ENCODE data around the gene DDC. TPM values are rescaled to one million over a fixed set of nuclear protein-coding genes. Genes with fewer than 3 reads are reported as not detected.
"Not testable (repeated sequence)": the region's sequence is repeated elsewhere in the genome, so short reads cannot be mapped to it uniquely, and the experiment has no call there.

The DDC gene
- total RNA-seq, 4 donors from 2014 or later = 0.44 to 0.79 (median 0.60) TPM; not detected in 1

GRCh38 chr7:50542132-50542531 lies 23.1 kb downstream of the DDC start:
- no peak for ATAC-seq (ENCODE audit: low FRiP score)
- no peak for DNase-seq (ENCODE audit: low spot score)
- TF ChIP-seq CTCF (IDR thresholded peaks at IDR 0.05) = no peak

- DNase-seq (ENCODE audit: low spot score) = no peak
- TF ChIP-seq CTCF (IDR thresholded peaks at IDR 0.05) = no peak
- ATAC-seq (ENCODE audit: low FRiP score) = no peak
Observed at GRCh38 chr7:50540785-50541579, 24.2 kb downstream of the DDC start.

- ATAC-seq (ENCODE audit: low FRiP score) (no peak), DNase-seq (ENCODE audit: low spot score) (no peak)
- TF ChIP-seq CTCF (IDR thresholded peaks at IDR 0.05) = no peak
Observed at GRCh38 chr7:50539725-50540124, 25.5 kb downstream of the DDC start.

GRCh38 chr7:50538478-50538877 lies 26.7 kb downstream of the DDC start:
- DNase-seq (ENCODE audit: low spot score) (no peak), ATAC-seq (ENCODE audit: low FRiP score) (no peak)
- no peak for TF ChIP-seq CTCF (IDR thresholded peaks at IDR 0.05)

GRCh38 chr7:50537417-50537816 lies 27.8 kb downstream of the DDC start:
- no peak for DNase-seq (ENCODE audit: low spot score)
- no peak for TF ChIP-seq CTCF (IDR thresholded peaks at IDR 0.05)
- ATAC-seq (ENCODE audit: low FRiP score) = no peak

GRCh38 chr7:50535291-50535711 lies 29.9 kb downstream of the DDC start:
- ATAC-seq (ENCODE audit: low FRiP score); DNase-seq (ENCODE audit: low spot score): not testable (repeated sequence)

- no peak for TF ChIP-seq CTCF (IDR thresholded peaks at IDR 0.05)
- ATAC-seq (ENCODE audit: low FRiP score) (peak; percentile 70), DNase-seq (ENCODE audit: low spot score) (no peak)
Observed at GRCh38 chr7:50534690-50535290, 30.4 kb downstream of the DDC start.

All from omental fat pad (tissue), 4 donors.